ENCODE measurements around the gene NCAM1. TPM values are rescaled to one million over a fixed set of nuclear protein-coding genes. Genes with fewer than 3 reads are reported as not detected.

NCAM1 gene
- total RNA-seq, 1 experiment from 2014 or later = 0.75 TPM

DNA sequence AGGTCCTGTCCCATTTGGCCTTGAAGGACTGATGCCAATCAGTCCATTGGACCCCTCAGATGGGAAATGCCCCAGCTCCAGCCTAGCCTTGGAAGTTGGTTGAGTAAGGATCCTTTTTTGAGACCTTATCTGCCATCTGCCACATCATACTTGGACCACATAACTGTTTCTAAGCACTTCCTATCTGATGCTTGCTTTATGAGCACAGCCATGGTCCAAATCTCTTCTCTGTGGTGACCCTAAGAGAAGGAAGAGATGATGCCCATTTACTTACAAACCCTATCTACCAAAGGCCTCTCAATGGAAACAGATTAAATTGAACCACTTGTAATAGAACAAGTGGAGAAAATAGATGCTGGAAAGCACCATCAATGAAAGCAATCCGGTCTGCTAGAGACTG, 299.3 kb downstream of the NCAM1 start:
- Histone ChIP-seq H3K79me2 (ENCODE audit: low read length) (no peaks in the 10 kb centered on the region), H3K27ac (ENCODE audit: low read length) (peak overlapping the region; percentile 30; the same call in 1 of the 2 replicates), H3K36me3 (ENCODE audit: insufficient read depth, low read length) (no peaks in the 10 kb centered on the region), H3K4me3 (ENCODE audit: low read length) (no peak overlapping the region), H3K9me3 (ENCODE audit: low read length) (no peaks in the 10 kb centered on the region), H4K20me1 (ENCODE audit: insufficient read depth, low read depth, low read length) (no peaks in the 10 kb centered on the region), H2AFZ (ENCODE audit: low read length) (no peak overlapping the region), H3K9me2 (replicated peaks; ENCODE audit: insufficient read depth, low read length) (no peaks in the 10 kb centered on the region), H3K9ac (ENCODE audit: low read length) (no peak overlapping the region), H3K4me1 (ENCODE audit: low read length) (peaks cover 69% of the 10 kb centered on the region), H3K4me2 (ENCODE audit: low read depth, low read length, poor library complexity, severe bottlenecking) (no peak overlapping the region), H3K27me3 (ENCODE audit: low read length) (no peaks in the 10 kb centered on the region)
- no peak for DNase-seq

DNA sequence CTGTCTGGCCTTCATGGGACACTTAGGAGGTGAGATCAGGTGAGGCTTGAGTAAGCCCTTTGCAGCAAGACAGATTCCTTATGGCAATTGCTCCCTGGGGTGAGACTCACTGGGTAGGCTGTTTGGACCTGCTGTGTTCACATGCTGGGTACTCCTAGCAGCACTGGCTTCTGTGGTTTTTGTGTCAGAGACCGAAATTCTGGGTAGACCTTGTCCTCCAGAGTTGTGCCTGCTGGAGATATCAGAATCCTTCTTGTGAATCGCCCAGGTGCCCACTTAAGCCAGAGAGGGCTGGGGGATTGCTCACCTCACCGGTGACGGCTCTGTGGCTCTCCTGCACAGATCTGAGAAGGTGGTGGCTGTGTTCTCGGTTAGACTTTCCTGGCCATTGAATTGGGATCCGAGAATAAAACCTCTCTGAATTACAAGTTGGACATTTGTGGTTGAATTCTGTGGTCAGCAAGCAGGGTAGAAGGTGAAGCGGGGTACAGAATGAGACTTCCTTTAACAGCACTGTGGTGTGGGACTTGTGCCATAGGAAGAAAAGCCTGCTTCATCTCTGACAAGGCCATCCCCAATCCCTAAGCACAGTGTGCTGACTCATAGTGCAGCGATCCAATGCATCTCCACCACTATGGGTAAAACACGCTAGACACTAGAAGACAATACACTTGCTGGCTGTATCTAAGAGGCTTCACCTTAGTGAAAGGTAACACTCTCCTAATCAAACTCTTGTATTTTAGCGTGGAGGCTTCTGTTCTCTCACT, 300.7 kb downstream of the NCAM1 start:
- Histone ChIP-seq H3K9me3 (ENCODE audit: low read length) (no peaks in the 10 kb centered on the region), H3K4me3 (ENCODE audit: low read length) (no peak overlapping the region), H3K9me2 (replicated peaks; ENCODE audit: insufficient read depth, low read length) (no peaks in the 10 kb centered on the region), H3K36me3 (ENCODE audit: insufficient read depth, low read length) (no peaks in the 10 kb centered on the region), H3K4me1 (ENCODE audit: low read length) (peaks cover 82% of the 10 kb centered on the region), H3K27ac (ENCODE audit: low read length) (peak overlapping the region; percentile 93), H2AFZ (ENCODE audit: low read length) (no peak overlapping the region), H3K27me3 (ENCODE audit: low read length) (no peaks in the 10 kb centered on the region), H3K4me2 (ENCODE audit: low read depth, low read length, poor library complexity, severe bottlenecking) (peak overlapping the region; percentile 63), H3K79me2 (ENCODE audit: low read length) (no peaks in the 10 kb centered on the region), H3K9ac (ENCODE audit: low read length) (peak overlapping the region; percentile 51), H4K20me1 (ENCODE audit: insufficient read depth, low read depth, low read length) (no peaks in the 10 kb centered on the region)
- DNase-seq = no peak

DNA sequence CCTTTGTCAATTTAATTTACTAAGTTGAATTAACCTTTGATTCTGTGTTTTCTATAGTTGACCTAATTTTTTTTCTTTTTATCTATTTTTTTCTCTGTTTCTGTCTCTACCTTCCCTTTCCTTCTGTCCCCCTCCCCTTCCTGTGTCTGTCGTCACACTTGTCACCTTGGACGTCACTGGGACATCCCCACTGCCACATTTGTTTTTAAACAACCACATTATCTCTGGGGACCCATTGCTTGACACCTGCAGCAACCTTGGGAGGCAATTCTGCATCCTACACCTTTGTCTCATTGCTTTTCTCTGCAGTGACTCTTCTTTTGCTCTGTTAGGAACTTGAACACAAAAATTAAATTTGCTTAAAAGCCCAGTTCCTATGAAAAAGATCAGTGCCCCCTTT, 301.4 kb downstream of the NCAM1 start:
- Histone ChIP-seq H3K9ac (ENCODE audit: low read length) (peak overlapping the region; percentile 51), H3K27ac (ENCODE audit: low read length) (peak overlapping the region; percentile 93), H3K9me2 (replicated peaks; ENCODE audit: insufficient read depth, low read length) (no peaks in the 10 kb centered on the region), H2AFZ (ENCODE audit: low read length) (no peak overlapping the region), H3K4me3 (ENCODE audit: low read length) (peak overlapping the region; percentile 19; the same call in 1 of the 2 replicates), H4K20me1 (ENCODE audit: insufficient read depth, low read depth, low read length) (no peaks in the 10 kb centered on the region), H3K27me3 (ENCODE audit: low read length) (no peaks in the 10 kb centered on the region), H3K79me2 (ENCODE audit: low read length) (no peaks in the 10 kb centered on the region), H3K4me2 (ENCODE audit: low read depth, low read length, poor library complexity, severe bottlenecking) (peak overlapping the region; percentile 63), H3K9me3 (ENCODE audit: low read length) (no peaks in the 10 kb centered on the region), H3K4me1 (ENCODE audit: low read length) (peaks cover 89% of the 10 kb centered on the region), H3K36me3 (ENCODE audit: insufficient read depth, low read length) (no peaks in the 10 kb centered on the region)
- peak; percentile 56 for DNase-seq

DNA sequence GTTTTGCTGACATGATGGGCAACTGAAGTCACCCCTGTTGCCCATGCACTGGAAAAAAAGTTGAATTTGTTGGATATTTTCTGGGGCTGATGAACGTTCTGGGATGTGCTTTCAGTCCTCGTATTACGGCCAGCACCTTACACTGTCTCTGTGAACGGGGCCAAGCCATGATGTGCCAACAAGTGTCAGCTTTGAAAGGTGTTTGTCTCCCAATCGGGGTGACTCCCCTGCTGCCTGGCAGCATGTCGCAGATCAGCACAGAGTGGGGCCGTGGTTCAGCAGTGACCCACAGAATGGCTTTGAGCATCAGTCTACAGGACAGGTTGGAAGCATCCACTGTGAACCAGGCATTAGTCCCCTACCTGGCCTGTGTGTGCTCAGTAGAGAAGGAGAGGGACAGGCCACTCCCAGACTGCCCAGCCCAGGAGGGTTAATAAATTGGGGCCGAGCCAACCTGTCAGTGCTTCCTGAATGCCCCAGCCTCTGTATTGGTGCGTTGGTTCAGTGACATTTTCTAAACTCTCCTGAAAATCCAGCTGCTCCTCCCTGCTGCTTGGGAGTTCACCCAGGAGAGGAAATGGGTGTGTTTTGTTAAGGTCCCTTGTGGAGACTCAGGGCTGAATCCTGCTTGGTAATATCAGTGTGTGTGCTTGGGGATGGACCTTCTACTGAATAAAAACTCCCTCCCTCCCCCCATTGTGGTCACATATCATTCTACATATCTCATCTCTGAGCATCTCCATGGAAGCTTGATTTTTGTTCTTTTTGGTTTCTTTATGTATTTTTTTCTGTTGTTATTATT, 302.4 kb downstream of the NCAM1 start:
- no peaks in the 10 kb centered on the region for H3K9me3 ChIP-seq (ENCODE audit: low read length)
- H4K20me1 ChIP-seq (ENCODE audit: insufficient read depth, low read depth, low read length) = no peaks in the 10 kb centered on the region
- H3K36me3 ChIP-seq (ENCODE audit: insufficient read depth, low read length) = no peaks in the 10 kb centered on the region
- H3K9me2 ChIP-seq (replicated peaks; ENCODE audit: insufficient read depth, low read length) = no peaks in the 10 kb centered on the region
- peaks cover 85% of the 10 kb centered on the region for H3K4me1 ChIP-seq (ENCODE audit: low read length)
- H3K79me2 ChIP-seq (ENCODE audit: low read length) = no peaks in the 10 kb centered on the region
- H3K27me3 ChIP-seq (ENCODE audit: low read length) = no peaks in the 10 kb centered on the region
- no peak for DNase-seq
- H3K4me3 ChIP-seq (ENCODE audit: low read length) = no peak overlapping the region
- peak overlapping the region; percentile 93 for H3K27ac ChIP-seq (ENCODE audit: low read length)
- peak overlapping the region; percentile 63 for H3K4me2 ChIP-seq (ENCODE audit: low read depth, low read length, poor library complexity, severe bottlenecking)
- H3K9ac ChIP-seq (ENCODE audit: low read length) = peak overlapping the region; percentile 49
- no peak overlapping the region for H2AFZ ChIP-seq (ENCODE audit: low read length)

DNA sequence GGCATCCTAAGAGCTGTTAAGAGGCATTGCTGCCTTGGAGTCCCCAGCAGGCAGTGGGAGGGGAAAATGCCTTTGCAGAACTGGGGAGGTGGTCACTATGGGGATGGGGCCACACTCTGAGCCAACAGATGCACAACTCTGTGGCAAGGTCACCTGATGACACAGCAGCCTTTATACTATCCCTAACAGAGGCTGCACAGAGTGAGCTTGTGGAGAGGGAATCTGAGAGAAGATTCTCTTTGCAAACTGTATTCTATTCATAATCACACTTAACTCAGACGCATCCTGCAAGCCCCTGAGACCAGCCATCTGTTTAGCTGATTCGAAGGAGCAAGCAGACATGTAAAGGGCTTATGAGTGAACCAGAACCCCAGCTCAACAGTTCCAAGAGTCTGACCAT, 304.1 kb downstream of the NCAM1 start:
- Histone ChIP-seq H3K79me2 (ENCODE audit: low read length) (no peaks in the 10 kb centered on the region), H3K27ac (ENCODE audit: low read length) (peak overlapping the region; percentile 62), H3K9me2 (replicated peaks; ENCODE audit: insufficient read depth, low read length) (no peaks in the 10 kb centered on the region), H3K9ac (ENCODE audit: low read length) (peak overlapping the region; percentile 24; the same call in 1 of the 2 replicates), H2AFZ (ENCODE audit: low read length) (no peak overlapping the region), H3K9me3 (ENCODE audit: low read length) (no peaks in the 10 kb centered on the region), H3K4me3 (ENCODE audit: low read length) (no peak overlapping the region), H3K27me3 (ENCODE audit: low read length) (no peaks in the 10 kb centered on the region), H3K36me3 (ENCODE audit: insufficient read depth, low read length) (no peaks in the 10 kb centered on the region), H3K4me2 (ENCODE audit: low read depth, low read length, poor library complexity, severe bottlenecking) (no peak overlapping the region), H4K20me1 (ENCODE audit: insufficient read depth, low read depth, low read length) (no peaks in the 10 kb centered on the region), H3K4me1 (ENCODE audit: low read length) (peaks cover 72% of the 10 kb centered on the region)
- no peak for DNase-seq

DNA sequence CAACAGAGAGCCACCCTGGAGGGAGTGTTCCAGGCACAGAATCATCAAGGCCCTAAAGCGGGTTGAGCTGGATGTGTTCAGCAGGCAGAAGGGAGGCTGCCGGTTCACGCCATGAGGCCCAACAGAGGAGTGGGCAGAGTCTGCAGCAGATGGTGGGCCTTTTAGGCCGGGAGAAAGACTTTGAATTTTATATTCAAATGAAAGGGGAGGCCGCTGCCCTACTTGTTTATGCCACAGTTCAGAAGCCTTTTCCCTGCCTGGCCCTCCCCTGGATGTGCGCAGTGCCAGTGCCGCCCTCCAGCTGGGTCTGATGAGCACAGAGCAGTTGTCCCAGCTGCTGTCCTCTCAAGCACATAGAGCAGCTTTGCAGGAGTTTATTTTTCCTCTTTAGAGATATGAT, 306.3 kb downstream of the NCAM1 start:
- H4K20me1 ChIP-seq (ENCODE audit: insufficient read depth, low read depth, low read length) = no peaks in the 10 kb centered on the region
- no peaks in the 10 kb centered on the region for H3K27me3 ChIP-seq (ENCODE audit: low read length)
- H3K27ac ChIP-seq (ENCODE audit: low read length) = 0 out of 2 replicates have a peak overlapping the region, but pooled peaks have one; percentile 22
- no peaks in the 10 kb centered on the region for H3K9me2 ChIP-seq (replicated peaks; ENCODE audit: insufficient read depth, low read length)
- no peak overlapping the region for H3K4me3 ChIP-seq (ENCODE audit: low read length)
- H2AFZ ChIP-seq (ENCODE audit: low read length) = no peak overlapping the region
- H3K4me1 ChIP-seq (ENCODE audit: low read length) = peaks cover 55% of the 10 kb centered on the region
- peak overlapping the region; percentile 37; the same call in 1 of the 2 replicates for H3K9ac ChIP-seq (ENCODE audit: low read length)
- H3K9me3 ChIP-seq (ENCODE audit: low read length) = no peaks in the 10 kb centered on the region
- no peaks in the 10 kb centered on the region for H3K36me3 ChIP-seq (ENCODE audit: insufficient read depth, low read length)
- no peaks in the 10 kb centered on the region for H3K79me2 ChIP-seq (ENCODE audit: low read length)
- DNase-seq = no peak
- no peak overlapping the region for H3K4me2 ChIP-seq (ENCODE audit: low read depth, low read length, poor library complexity, severe bottlenecking)

DNA sequence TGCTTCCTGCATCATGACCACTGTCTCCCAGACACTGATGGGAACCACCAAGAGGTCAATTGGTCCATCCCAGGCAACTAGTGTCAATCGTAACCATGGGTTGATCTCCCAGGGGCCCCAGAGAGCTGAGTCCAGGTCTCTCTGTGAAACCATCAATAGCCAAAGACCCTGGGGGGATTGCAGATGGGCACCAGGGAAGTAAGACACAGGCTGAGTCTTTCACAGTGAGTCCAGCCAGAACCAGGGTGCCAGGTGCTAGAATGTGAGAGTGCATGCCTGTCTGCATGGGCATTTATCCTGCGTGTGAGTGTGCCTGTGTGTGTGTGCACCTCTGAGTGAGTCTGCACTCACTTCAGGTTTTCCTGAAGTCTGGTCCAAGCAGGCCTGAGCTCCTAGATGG, 307.9 kb downstream of the NCAM1 start:
- Histone ChIP-seq H4K20me1 (ENCODE audit: insufficient read depth, low read depth, low read length) (no peaks in the 10 kb centered on the region), H3K27me3 (ENCODE audit: low read length) (no peaks in the 10 kb centered on the region), H3K4me2 (ENCODE audit: low read depth, low read length, poor library complexity, severe bottlenecking) (no peak overlapping the region), H3K9ac (ENCODE audit: low read length) (no peak overlapping the region), H2AFZ (ENCODE audit: low read length) (no peak overlapping the region), H3K9me3 (ENCODE audit: low read length) (no peaks in the 10 kb centered on the region), H3K4me3 (ENCODE audit: low read length) (no peak overlapping the region), H3K79me2 (ENCODE audit: low read length) (no peaks in the 10 kb centered on the region), H3K36me3 (ENCODE audit: insufficient read depth, low read length) (no peaks in the 10 kb centered on the region), H3K4me1 (ENCODE audit: low read length) (peaks cover 44% of the 10 kb centered on the region), H3K9me2 (replicated peaks; ENCODE audit: insufficient read depth, low read length) (no peaks in the 10 kb centered on the region), H3K27ac (ENCODE audit: low read length) (no peak overlapping the region)
- DNase-seq = no peak

DNA sequence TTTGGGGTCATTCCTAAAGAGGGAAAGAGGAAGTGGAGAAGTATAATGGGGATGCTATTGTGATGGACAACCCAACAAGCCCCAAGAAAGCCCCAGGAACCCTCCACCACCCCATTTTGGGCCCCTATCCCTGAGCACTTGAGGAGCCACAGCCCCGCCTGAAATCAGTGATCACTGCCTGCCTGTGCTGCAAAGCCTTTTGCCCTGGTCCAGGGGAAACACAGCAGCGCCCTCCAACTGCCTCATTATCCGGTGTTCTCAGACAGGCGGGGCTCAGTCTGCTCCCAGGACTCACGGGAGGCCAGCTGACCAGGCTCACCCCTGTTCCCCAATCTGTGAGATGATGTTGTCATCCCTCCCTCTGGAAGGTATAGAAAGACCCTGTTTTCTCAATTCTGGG, 308.4 kb downstream of the NCAM1 start:
- H3K36me3 ChIP-seq (ENCODE audit: insufficient read depth, low read length) = no peaks in the 10 kb centered on the region
- H3K4me2 ChIP-seq (ENCODE audit: low read depth, low read length, poor library complexity, severe bottlenecking) = no peak overlapping the region
- H3K27me3 ChIP-seq (ENCODE audit: low read length) = no peaks in the 10 kb centered on the region

More for the DNA sequence above, 308.4 kb downstream of the NCAM1 start:
- Histone ChIP-seq H3K27ac (ENCODE audit: low read length) (no peak overlapping the region), H2AFZ (ENCODE audit: low read length) (no peak overlapping the region), H3K4me3 (ENCODE audit: low read length) (no peak overlapping the region), H3K4me1 (ENCODE audit: low read length) (peaks cover 44% of the 10 kb centered on the region), H3K9ac (ENCODE audit: low read length) (no peak overlapping the region), H3K79me2 (ENCODE audit: low read length) (no peaks in the 10 kb centered on the region), H4K20me1 (ENCODE audit: insufficient read depth, low read depth, low read length) (no peaks in the 10 kb centered on the region), H3K9me3 (ENCODE audit: low read length) (no peaks in the 10 kb centered on the region), H3K9me2 (replicated peaks; ENCODE audit: insufficient read depth, low read length) (no peaks in the 10 kb centered on the region)
- no peak for DNase-seq
